H1 (cell line): Measurements from ENCODE around the gene COL1A1.

Experiments
- EGR1 ChIP-seq: IDR thresholded peaks from 2 replicates; pipeline ENCODE4 v1.6.1; 2011; ENCODE audit warnings: low read depth, low read length, borderline replicate concordance
- EP300 ChIP-seq, 2 experiments: IDR thresholded peaks; 1 replicate in 1 of 2; 2 replicates in 1 of 2; pipeline ENCODE4 v1.6.1; 2011 to 2012; ENCODE audit warnings: low read depth in 2 of 2, low read length in 2 of 2, mild to moderate bottlenecking in 2 of 2, borderline replicate concordance in 1 of 2, inconsistent platforms in 1 of 2, moderate library complexity in 1 of 2
- GABPA ChIP-seq: IDR thresholded peaks from 2 replicates; pipeline ENCODE4 v1.6.1; 2011; ENCODE audit warnings: mild to moderate bottlenecking, low read length, moderate library complexity, borderline replicate concordance; ENCODE audit not compliant: insufficient read depth
- GTF2F1 ChIP-seq: IDR thresholded peaks from 2 replicates; pipeline ENCODE4 v1.6.1; 2012; ENCODE audit warnings: low read depth, low read length, improper control_type of control experiment, borderline replicate concordance
- KDM5A ChIP-seq: fragments of 200-600 bp; IDR thresholded peaks from 2 replicates; pipeline ENCODE4 v1.7.1; 2012; ENCODE audit warnings: mild to moderate bottlenecking, low read length, inconsistent platforms, mixed read lengths
- PHF8 ChIP-seq: fragments of 200-600 bp; sonication (generic); conservative IDR thresholded peaks from 2 replicates; pipeline ENCODE4 v1.7.1; 2012; ENCODE audit warnings: low read depth, mild to moderate bottlenecking, inconsistent platforms, low read length, moderate library complexity
- POLR2A ChIP-seq, 2 experiments: IDR thresholded peaks; 1 replicate in 1 of 2; 2 replicates in 1 of 2; pipeline ENCODE4 v1.6.1; 2011; ENCODE audit warnings: low read depth in 2 of 2, low read length in 2 of 2, mild to moderate bottlenecking in 2 of 2; ENCODE audit errors: control extremely low read depth in 1 of 2
- POLR2AphosphoS5 ChIP-seq: IDR thresholded peaks from 2 replicates; pipeline ENCODE4 v1.6.1; 2011; ENCODE audit warnings: low read depth, low read length
- SIN3A ChIP-seq, 2 experiments: IDR thresholded peaks in 1 of 2; conservative IDR thresholded peaks in 1 of 2; 2 replicates each; pipeline ENCODE4 v1.6.1; 2011 to 2012; ENCODE audit warnings: low read length in 2 of 2, improper control_type of control experiment in 1 of 2, low read depth in 1 of 2, mild to moderate bottlenecking in 1 of 2
- SP2 ChIP-seq: IDR thresholded peaks from 2 replicates; pipeline ENCODE4 v1.6.1; 2012; ENCODE audit warnings: mild to moderate bottlenecking, low read length, inconsistent platforms
- TAF1 ChIP-seq: IDR thresholded peaks from 2 replicates; pipeline ENCODE4 v1.6.1; 2011; ENCODE audit warnings: mild to moderate bottlenecking, low read depth, low read length
- TEAD4 ChIP-seq: IDR thresholded peaks from 2 replicates; pipeline ENCODE4 v1.6.1; 2012; ENCODE audit warnings: low read depth, low read length, inconsistent platforms, mixed read lengths
- TF ChIP-seq, protein P1 (sequence below), 3 experiments: IDR thresholded peaks; 1 replicate in 2 of 3; 2 replicates in 1 of 3; pipeline versions ENCODE4 v1.5.1 to v1.6.1; 2011; ENCODE audit warnings: low read length in 3 of 3, mild to moderate bottlenecking in 3 of 3, inconsistent platforms in 2 of 3, low read depth in 1 of 3, moderate library complexity in 1 of 3; ENCODE audit not compliant: insufficient read depth in 1 of 3; ENCODE audit errors: control extremely low read depth in 1 of 3

- TF ChIP-seq, protein P1, sequence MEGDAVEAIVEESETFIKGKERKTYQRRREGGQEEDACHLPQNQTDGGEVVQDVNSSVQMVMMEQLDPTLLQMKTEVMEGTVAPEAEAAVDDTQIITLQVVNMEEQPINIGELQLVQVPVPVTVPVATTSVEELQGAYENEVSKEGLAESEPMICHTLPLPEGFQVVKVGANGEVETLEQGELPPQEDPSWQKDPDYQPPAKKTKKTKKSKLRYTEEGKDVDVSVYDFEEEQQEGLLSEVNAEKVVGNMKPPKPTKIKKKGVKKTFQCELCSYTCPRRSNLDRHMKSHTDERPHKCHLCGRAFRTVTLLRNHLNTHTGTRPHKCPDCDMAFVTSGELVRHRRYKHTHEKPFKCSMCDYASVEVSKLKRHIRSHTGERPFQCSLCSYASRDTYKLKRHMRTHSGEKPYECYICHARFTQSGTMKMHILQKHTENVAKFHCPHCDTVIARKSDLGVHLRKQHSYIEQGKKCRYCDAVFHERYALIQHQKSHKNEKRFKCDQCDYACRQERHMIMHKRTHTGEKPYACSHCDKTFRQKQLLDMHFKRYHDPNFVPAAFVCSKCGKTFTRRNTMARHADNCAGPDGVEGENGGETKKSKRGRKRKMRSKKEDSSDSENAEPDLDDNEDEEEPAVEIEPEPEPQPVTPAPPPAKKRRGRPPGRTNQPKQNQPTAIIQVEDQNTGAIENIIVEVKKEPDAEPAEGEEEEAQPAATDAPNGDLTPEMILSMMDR (IDR thresholded peaks at IDR 0.05; ENCODE audit: control extremely low read depth in 1 of 3, insufficient read depth in 1 of 3, low read depth in 1 of 3, low read length in 3 of 3), result no peak
- TF ChIP-seq PHF8 (no peak), TAF1 (no peak), POLR2AphosphoS5 (no peak), TEAD4 (peak; percentile 44; the same call in 1 of the 2 replicates), GTF2F1 (no peak), EGR1 (no peak), EP300 (IDR thresholded peaks at IDR 0.05; ENCODE audit: borderline replicate concordance in 1 of 2, low read depth in 2 of 2, low read length in 2 of 2) (no peak), SIN3A (conservative IDR thresholded peaks at IDR 0.05 in 1 of 2, IDR thresholded peaks at IDR 0.05 in 1 of 2; ENCODE audit: low read depth in 1 of 2, low read length in 2 of 2) (no peak), GABPA (no peak), POLR2A (IDR thresholded peaks at IDR 0.05; ENCODE audit: control extremely low read depth in 1 of 2, low read depth in 2 of 2, low read length in 2 of 2) (no peak), SP2 (no peak), KDM5A (no peak)
These were observed 18.6 kb upstream of the COL1A1 start for GRCh38 chr17:50219939-50220465.
